ENCODE data around the gene DCTPP1.
A peak's percentile ranks its signal among the peaks of the same experiment; 100 is the strongest.

Gene DCTPP1

DNA sequence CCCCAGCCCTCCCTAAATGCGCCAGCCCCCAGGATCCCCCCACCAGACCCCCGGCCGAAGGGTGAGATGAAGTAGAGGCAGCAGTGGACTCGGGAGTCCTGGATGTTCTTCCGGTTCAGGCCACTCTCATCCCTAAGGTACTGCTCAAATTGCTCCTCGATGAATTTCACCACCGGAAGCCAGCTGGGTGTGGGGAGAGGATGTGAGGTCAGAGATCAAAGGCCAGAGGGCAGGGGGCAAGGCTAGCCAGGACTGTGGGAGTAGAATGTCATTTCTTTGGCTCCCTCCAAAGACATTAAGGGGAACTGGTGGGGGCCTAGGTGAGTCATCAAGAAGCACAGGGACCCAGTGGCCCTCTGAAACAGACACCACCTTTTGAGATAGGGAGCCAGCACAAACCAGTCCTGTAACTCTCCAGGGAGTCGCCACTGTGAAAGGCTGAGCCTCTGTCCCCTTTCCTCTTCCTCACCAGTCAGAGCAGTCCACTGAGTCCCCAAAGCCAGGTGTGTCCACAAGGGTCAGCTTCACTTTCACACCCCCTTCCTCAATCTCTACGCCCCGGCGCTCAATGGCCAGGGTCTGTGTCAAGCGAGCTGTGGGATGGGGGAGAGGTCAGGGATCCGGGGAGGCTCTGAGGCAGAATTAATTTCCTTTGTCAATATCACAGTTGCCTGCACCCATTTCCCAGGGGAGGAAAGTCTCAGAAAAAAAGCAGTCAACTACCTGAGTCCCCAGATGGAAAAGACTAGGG, 48.4 kb downstream of the DCTPP1 start:
- no peak for DNase-seq (ENCODE audit: low read depth)

DNA sequence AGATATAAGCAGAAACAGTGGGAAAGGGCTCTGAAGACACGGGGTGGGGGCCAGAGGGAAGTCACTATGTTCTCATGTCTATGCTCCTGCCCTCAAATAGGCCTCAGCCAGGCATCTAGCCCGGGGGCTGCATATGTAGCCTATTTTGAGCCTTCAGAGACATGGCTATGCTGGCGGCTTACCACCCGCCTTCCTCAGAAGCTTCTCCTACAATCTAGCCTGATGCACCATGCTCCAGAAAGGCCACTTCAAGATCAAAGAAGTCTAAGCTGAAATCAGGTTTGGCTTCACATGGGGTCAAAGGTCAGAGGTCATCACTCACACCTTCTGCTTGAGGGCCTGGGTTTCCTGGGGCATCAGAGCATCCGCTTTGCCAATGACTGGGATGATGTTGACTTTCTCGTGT, 49.0 kb downstream of the DCTPP1 start:
- no peak for DNase-seq (ENCODE audit: low read depth)

DNA sequence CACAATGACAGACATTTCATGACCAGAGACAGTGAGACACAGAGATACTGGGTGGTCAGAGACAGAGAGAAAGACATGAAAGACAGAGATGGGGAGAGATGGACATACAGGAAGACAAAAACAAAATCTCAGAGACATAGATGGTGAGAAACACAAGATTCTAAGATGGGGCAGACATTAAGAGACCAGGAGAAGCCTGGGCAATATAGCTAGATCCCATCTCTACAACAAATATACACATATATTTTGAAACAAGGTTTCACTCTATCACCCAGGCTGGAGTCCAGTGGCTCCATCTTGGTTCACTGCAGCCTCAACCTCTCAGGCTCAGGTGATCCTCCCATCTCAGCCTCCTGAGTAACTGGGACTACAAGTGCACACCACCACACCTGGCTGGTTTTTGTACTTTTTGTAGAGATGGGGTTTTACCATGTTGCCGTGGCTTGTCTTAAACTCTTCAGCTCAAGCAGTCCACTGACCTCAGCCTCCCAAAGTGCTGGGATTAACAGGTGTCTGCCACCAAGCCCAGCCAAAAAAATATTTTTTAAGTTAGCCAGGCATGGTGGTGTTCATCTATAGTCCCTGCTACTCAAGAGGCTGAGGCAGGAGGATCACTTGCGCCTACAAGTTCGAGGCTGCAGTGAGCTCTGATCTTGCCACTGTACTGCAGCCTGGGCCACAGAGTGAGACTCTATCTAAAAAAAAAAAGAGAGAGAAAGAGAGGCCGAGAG, 49.6 kb downstream of the DCTPP1 start:
- DNase-seq (ENCODE audit: low read depth): no peak

DNA sequence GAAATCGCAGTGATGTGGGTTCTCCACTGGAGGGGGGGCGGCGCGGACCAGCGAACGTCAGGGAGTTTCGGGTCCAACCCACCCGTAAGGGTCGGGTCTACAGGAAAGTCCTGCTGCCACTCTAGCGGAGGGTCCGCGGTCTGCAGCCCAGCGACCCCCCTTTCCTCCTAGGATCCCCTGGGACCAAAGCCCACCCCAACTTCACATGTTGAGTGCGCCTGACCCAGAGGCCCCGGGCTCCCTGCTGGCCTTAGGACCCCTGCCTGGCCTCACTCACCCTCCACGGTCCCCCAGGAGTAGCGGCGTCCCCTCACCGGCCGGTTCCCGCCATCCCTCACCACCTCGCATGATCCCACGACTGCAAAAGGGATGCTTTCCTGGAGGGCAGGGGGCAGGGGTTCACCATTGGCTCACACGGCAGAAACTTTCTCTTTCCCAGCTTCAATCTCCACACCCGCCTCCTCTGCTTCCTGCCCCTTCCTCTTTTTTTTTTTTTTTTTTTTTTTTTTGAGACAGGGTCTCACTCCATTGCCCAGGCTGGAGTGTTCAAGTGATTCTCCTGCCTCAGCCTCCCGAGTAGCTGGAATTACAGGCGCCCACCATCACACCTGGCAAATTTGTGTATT, 50.6 kb downstream of the DCTPP1 start:
- no peak for DNase-seq (ENCODE audit: low read depth)

DNA sequence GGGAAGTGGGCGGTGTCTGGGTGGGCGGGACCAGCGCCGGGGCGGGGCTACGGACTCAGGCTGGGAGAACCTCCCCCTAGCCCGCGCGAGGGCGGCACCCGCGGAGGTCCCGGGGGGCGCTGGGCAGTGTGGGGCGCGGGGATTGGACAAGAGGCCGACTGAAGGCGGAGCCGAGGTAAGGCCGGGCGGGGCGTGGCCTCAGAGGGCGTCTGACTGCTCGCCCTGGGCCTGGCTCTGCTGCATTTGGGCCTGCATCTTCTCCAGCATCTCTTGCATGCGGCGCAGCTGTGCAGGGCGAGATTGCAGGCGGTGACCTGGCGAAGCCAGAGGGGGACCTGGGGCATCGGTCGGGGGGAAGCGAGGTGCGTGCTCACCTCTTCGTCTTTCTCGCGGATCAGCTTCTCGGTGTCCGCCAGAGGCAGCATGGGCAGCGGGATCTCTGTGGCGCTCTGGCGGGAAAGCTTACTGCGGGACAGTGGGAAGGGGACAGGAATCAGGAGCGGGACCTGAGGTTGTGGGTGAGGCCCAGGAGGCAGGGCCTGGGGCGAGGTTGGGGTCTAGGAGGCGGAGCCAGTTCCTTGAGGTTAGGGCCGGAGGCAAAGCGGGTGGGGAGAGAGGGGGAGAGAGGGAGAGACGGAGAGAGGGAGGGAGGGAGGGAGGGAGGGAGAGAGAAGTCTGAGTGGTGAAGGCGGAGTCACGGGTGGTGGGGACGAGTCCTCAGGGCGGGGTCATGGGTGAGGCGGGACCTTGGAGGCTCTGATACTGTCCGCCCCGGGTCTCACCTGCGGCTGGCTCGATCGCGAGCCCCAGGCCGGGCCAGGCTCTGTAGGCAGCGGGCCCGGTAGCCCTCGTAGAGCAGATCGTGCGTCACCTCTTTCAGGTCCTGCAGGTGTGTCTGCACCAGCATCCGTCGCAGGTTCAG, 51.3 kb downstream of the DCTPP1 start:
- peak; percentile 96 for DNase-seq (ENCODE audit: low read depth)

DNA sequence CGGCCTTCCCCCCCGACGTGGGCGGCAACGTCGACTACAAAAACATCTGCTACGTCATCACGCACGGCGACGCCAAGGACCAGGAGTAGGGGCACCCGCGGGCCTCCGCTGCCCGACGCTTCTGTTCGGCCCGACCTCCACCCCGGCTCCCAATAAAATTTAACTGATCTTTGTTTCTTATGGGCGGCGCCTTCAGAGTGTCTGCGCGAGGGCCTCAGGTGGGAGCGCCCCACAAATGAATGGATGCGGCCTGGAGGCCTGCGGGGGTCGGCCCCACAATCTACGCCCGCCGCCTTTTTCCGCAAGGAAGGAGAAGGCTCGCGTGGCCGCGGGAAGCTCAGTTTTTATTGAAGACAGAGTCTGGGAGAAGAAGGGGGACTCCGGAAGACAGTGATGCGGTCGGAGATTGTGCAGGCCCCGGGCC, 52.0 kb downstream of the DCTPP1 start:
- no peak for DNase-seq (ENCODE audit: low read depth)

DNA sequence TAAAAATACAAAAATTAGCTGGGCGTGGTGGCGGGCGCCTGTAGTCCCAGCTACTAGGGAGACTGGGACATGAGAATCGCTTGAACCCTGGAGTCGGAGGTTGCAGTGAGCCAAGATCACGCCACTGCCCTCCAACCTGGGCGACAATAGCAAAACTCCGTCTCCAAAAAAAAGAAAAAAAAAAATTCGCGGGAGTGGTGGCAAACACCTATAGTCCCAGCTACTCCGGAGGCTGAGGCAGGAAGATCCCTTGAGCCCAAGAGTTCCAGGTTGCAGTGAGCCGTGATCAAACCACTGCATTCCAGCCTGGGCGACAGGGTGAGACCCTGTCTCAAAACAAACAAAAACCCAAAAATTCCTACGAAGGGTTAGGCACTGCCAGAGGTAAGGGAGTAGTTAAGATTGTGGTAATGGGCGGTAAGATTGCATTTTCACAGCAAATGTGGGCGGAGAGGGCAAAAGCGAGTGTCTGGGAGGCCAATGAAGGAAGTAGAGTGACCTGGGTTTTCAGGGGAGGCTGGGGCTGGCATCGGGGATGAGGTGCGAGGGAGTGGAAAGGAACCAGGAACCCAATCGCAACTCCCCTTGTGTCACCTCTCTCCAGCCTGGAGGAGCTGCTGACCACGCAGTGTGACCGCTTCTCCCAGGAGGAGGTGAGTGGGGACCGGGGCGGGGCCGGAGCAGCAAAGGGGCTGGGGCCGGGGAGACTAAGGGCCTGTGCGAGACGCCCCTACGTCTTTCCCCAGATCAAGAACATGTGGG, 52.6 kb downstream of the DCTPP1 start:
- DNase-seq (ENCODE audit: low read depth): peak; percentile 95

DNA sequence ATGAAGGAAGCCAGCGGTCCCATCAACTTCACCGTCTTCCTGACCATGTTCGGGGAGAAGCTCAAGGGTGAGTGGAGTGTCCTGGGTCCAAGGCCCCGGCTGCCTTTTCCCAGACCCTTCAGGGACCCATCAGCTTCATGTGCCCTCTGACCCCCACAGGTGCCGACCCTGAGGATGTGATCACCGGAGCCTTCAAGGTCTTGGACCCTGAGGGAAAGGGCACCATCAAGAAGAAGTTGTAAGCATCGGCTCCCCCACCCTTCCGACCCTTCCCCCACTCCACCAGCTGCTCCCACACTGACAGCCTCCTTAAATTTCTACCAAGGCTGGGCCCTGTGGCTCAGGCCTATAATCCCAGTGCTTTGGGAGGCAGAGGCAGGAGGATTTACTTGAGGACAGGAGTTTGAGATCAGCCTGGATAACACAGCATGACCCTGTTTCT, 53.3 kb downstream of the DCTPP1 start:
- DNase-seq (ENCODE audit: low read depth): no peak

DNA sequence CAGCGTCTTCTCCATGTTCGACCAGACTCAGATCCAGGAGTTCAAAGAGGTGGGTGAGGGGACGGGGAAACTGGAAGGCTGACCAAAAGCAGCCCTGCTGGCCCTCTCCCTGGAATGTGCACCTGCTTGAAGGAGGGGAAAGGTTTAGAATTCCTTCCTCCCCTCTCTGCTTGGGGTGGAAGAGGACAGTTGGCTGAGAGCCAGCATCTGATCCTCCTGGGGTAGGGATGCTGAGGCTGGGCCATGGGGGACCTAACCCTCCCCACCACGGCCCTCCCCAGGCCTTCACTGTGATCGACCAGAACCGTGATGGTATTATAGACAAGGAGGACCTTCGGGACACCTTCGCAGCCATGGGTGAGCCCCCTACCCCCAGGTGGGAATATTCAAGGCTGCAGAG, 54.0 kb downstream of the DCTPP1 start:
- DNase-seq (ENCODE audit: low read depth): no peak

DNA sequence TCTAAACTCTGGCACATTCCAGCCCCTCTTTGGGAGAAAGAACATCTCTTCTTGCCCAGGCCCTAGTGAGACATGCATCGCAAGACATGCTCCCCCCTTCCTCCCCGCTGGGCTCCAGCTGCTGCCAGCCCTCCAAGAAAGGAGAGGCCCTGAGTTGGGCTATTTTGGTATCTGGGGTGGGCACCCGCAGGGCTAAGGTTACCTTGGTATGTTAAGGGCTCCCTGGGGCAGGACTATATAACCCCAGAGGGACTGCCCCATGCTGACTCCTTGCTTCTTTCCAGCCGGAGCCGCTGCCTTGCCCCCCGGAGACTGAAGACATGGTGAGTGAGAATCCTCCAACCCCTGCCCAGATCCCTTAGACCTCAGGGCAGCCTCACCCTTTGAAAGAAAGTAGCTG, 55.3 kb downstream of the DCTPP1 start, which contains the start of gene MYL11:
Gene MYL11, plus strand, starts transcription at position 265 of the 400 bp plus-strand sequence. Its CDS starts 56 bp downstream, at position 321.
- DNase-seq (ENCODE audit: low read depth): no peak

Data from CMK (cell line).